Psoas muscle (tissue), 8 donors: ENCODE measurements around the gene MLH1. TPM values are rescaled to one million over a fixed set of nuclear protein-coding genes. Genes with fewer than 3 reads are reported as not detected.
A peak's percentile ranks its signal among the peaks of the same experiment; 100 is the strongest.
"Not testable (repeated sequence)": the region's sequence is repeated elsewhere in the genome, so short reads cannot be mapped to it uniquely, and the experiment has no call there.

Experiments used
- ATAC-seq, 4 donors: fragments of 200-7000 bp; cut with Tn5 transposase; one replicate each; pipeline ENCODE4 v1.9.1; 2020; ENCODE audit warnings: moderate library complexity in 3 of 4, mild to moderate bottlenecking in 2 of 4
- DNase-seq, 2 donors: peaks; one replicate each; pipeline ENCODE4 v3.0.0-alpha.2; 2020
- H3K27ac ChIP-seq: fragments of 200-600 bp; one replicate; pipeline ENCODE4 v1.8.0; 2022
- H3K27me3 ChIP-seq, 3 donors: fragments of 200-600 bp in 1 of 3; one replicate each; pipeline versions ENCODE4 v1.6.1 to v1.8.0; 2013 to 2022; ENCODE audit warnings: low read length in 2 of 3, mild to moderate bottlenecking in 2 of 3, moderate library complexity in 1 of 3; ENCODE audit not compliant: insufficient read depth in 3 of 3
- H3K36me3 ChIP-seq, 2 donors: fragments of 200-600 bp in 1 of 2; one replicate each; pipeline versions ENCODE4 v1.6.1 to v1.8.0; 2013 to 2022; ENCODE audit warnings: low read depth in 1 of 2, mild to moderate bottlenecking in 1 of 2, moderate library complexity in 1 of 2; ENCODE audit not compliant: insufficient read depth in 1 of 2
- H3K4me1 ChIP-seq: fragments of 200-600 bp; one replicate; pipeline ENCODE4 v1.8.0; 2022
- H3K4me3 ChIP-seq: fragments of 200-600 bp; one replicate; pipeline ENCODE4 v1.8.0; 2022; ENCODE audit warnings: mild to moderate bottlenecking
- H3K9me3 ChIP-seq: fragments of 200-600 bp; one replicate; pipeline ENCODE4 v1.8.0; 2022
- CTCF ChIP-seq: fragments of 200-600 bp; IDR thresholded peaks from one replicate; pipeline ENCODE4 v1.8.0; 2022; ENCODE audit warnings: antibody characterized with exemption
- WGBS, 3 donors: extraction: QIAGEN DNeasy Blood & Tissue Kit; methylation state at CpG; one replicate each; pipeline versions ENCODE4 v1.1.6 to v1.1.7; 2013; 5-methylcytosine and 5-hydroxymethylcytosine counted together
- intact Hi-C, 2 donors: fragments of 100-400 bp; cut with DNase I; formaldehyde crosslinking; loops; one replicate each; pipeline versions ENCODE4 v1.11.0 to v1.14.2; 2022
- polyA plus RNA-seq, 3 donors: library from polyadenylated mRNA; stranded (reverse); fragments of 200-250 nt; gene quantifications; one replicate each; pipeline ENCODE4 v1.2.3, GENCODE V29; 2013
- total RNA-seq, 4 donors: library from RNA; stranded (reverse); fragmentation: NEBNext Ultra II Directional in 2 of 4; extraction: Animal tissue kit (Norgen Biotek cat#: 25700) in 2 of 4; gene quantifications; one replicate each; pipeline versions ENCODE4 v1.2.1 to v1.2.4, GENCODE V29; 2021 to 2023
- donor health status: healthy with polysubstance abuse.
- donor health status: DM: no; HTN: no; CAD: no; lungs with moderate emphysema.
- donor health status: Bipolar disorder and iron deficiency.
- donor health status: healthy.
- donor health status: DM: yes; HTN: yes; CAD: no.
- donor health status: DM: no; HTN: no; CAD: no.
- donor health status: DM: no; HTN: no; CAD: no.
- donor health status: DM: yes; HTN: yes; CAD: no.

The MLH1 gene
- total and polyA plus RNA-seq, 7 donors: 26.5 to 37.7 (median 32.5) TPM

GRCh38 chr3:36944641-36945270 is 48.6 kb upstream of the MLH1 start, which contains the start of gene TRANK1:
TRANK1 (minus strand) TSS chr3:36945054; CDS start chr3:36944809, 245 bp downstream.
- Histone ChIP-seq H3K36me3 (no peaks in the 10 kb centered on the region), H3K9me3 (no peaks in the 10 kb centered on the region), H3K27me3 (peaks cover 0 to 18% (median 8%) of the 10 kb centered on the region in 3 donors), H3K4me3 (peak within 1 kb of the TSS; percentile 83), H3K4me1 (no peaks in the 10 kb centered on the region), H3K27ac (peak within 1 kb of the TSS; percentile 55)
- peak; percentile 43 to 74 (median 46) for ATAC-seq
- WGBS, 3 donors: 1 to 3% (median 2%) methylated on average over 32 to 68 of the region's 68 CpGs
- no peak for TF ChIP-seq CTCF
- intact Hi-C loops: no loop called here
- peak; percentile 67 to 78 for DNase-seq

- no peaks in the 10 kb centered on the region for H3K9me3 ChIP-seq
- H3K27ac ChIP-seq: no peak overlapping the region
- no peaks in the 10 kb centered on the region for H3K4me1 ChIP-seq
- ATAC-seq (no peak), DNase-seq (no peak)
- no peaks in the 10 kb centered on the region for H3K36me3 ChIP-seq
- peak overlapping the region; percentile 83 for H3K4me3 ChIP-seq
- 81 to 83% (median 82%) methylated on average over 28 of the region's 28 CpGs for WGBS, 3 donors
- no peak for TF ChIP-seq CTCF
- intact Hi-C loops: no loop called here
- peaks cover 0 to 18% (median 8%) of the 10 kb centered on the region in 3 donors for H3K27me3 ChIP-seq
These were observed 47.9 kb upstream of the MLH1 start for GRCh38 chr3:36945333-36945980.

GRCh38 chr3:36947814-36948213 is 45.5 kb upstream of the MLH1 start:
- intact Hi-C loops, H3K4me1 ChIP-seq, H3K9me3 ChIP-seq, H3K36me3 ChIP-seq, H3K27ac ChIP-seq, ATAC-seq, H3K4me3 ChIP-seq, DNase-seq: not testable (repeated sequence)
- H3K27me3 ChIP-seq: peaks cover 0 to 16% (median 6%) of the 10 kb centered on the region in 3 donors
- 89 to 97% (median 92%) methylated on average over 5 of the region's 5 CpGs for WGBS, 3 donors

GRCh38 chr3:36954452-36955134 is 38.7 kb upstream of the MLH1 start:
- DNase-seq: no peak
- intact Hi-C loops: loop anchor here in 1 of 2 donors (5.0 kb wide), 1 partner anchor 227 kb away; no protein-coding TSS in a partner anchor
- H3K27ac ChIP-seq: no peak overlapping the region
- no peak for ATAC-seq
- no peaks in the 10 kb centered on the region for H3K4me1 ChIP-seq
- H3K36me3 ChIP-seq: no peaks in the 10 kb centered on the region
- H3K9me3 ChIP-seq: no peaks in the 10 kb centered on the region
- no peaks in the 10 kb centered on the region for H3K27me3 ChIP-seq
- TF ChIP-seq CTCF: no peak
- H3K4me3 ChIP-seq: no peak overlapping the region

GRCh38 chr3:36956155-36956554 is 37.2 kb upstream of the MLH1 start:
- ATAC-seq (no peak), DNase-seq (no peak)
- Histone ChIP-seq H3K27ac (no peak overlapping the region), H3K36me3 (no peaks in the 10 kb centered on the region), H3K9me3 (no peaks in the 10 kb centered on the region), H3K4me1 (no peaks in the 10 kb centered on the region), H3K4me3 (no peak overlapping the region), H3K27me3 (no peaks in the 10 kb centered on the region)
- TF ChIP-seq CTCF: no peak
- intact Hi-C loops: loop anchor here in 1 of 2 donors (5.0 kb wide), 1 partner anchor 229 kb away; no protein-coding TSS in a partner anchor
- 80 to 91% (median 81%) methylated on average over 3 of the region's 3 CpGs for WGBS, 3 donors
